WTC11 (cell line): ENCODE results near the gene CES3. TPM values are rescaled to one million over a fixed set of nuclear protein-coding genes. Genes with fewer than 3 reads are reported as not detected.

ENCODE experiments used
- ATAC-seq: fragments of 200-7000 bp; cut with Tn5 transposase; 2 replicates; pipeline ENCODE4 v1.10.0; 2021; ENCODE audit warnings: mild to moderate bottlenecking, moderate library complexity
- CTCF ChIA-PET: fragments of 300-600 bp; sonication (Branson Sonifier 250); formaldehyde crosslinking; loops from one replicate; lab custom pipeline; 2021; ENCODE audit warnings: antibody characterized with exemption; lab: Charles Lee
- POLR2A ChIA-PET: fragments of 350-600 bp; sonication (Branson Sonifier 250); formaldehyde crosslinking; loops from one replicate; lab custom pipeline; 2021; ENCODE audit warnings: antibody characterized with exemption; lab: Charles Lee
- DNase-seq: peaks from one replicate; pipeline ENCODE4 v3.0.0; 2021; ENCODE audit warnings: low spot score
- H3K27ac Mint-ChIP-seq: 2 replicates; pipeline ENCODE4 v1.8.0; 2021; ENCODE audit warnings: mixed read lengths
- H3K27me3 Mint-ChIP-seq: 2 replicates; pipeline ENCODE4 v1.8.0; 2021; ENCODE audit warnings: low read depth, mild to moderate bottlenecking, moderate library complexity, mixed read lengths
- H3K36me3 Mint-ChIP-seq: 2 replicates; pipeline ENCODE4 v1.8.0; 2021; ENCODE audit warnings: mixed read lengths
- H3K4me1 Mint-ChIP-seq: 2 replicates; pipeline ENCODE4 v1.8.0; 2022; ENCODE audit warnings: mixed read lengths
- H3K4me3 Mint-ChIP-seq: 2 replicates; pipeline ENCODE4 v1.8.0; 2021; ENCODE audit warnings: mild to moderate bottlenecking, moderate library complexity, mixed read lengths
- H3K9me3 Mint-ChIP-seq: 2 replicates; pipeline ENCODE4 v1.8.0; 2021; ENCODE audit warnings: mixed read lengths
- AFF4 ChIP-seq: sonication (generic); formaldehyde crosslinking; IDR thresholded peaks from 2 replicates; pipeline ENCODE4 v1.8.1; 2023; ENCODE audit warnings: mild to moderate bottlenecking, missing genetic modification reagents, borderline replicate concordance
- CBFB ChIP-seq: sonication (generic); formaldehyde crosslinking; IDR thresholded peaks from 2 replicates; pipeline ENCODE4 v1.8.1; 2022; ENCODE audit warnings: mild to moderate bottlenecking, low read depth, missing genetic modification reagents
- CREB1 ChIP-seq: sonication (generic); formaldehyde crosslinking; IDR thresholded peaks from 2 replicates; pipeline ENCODE4 v1.8.0; 2023; ENCODE audit warnings: mild to moderate bottlenecking, missing genetic modification reagents
- ELF4 ChIP-seq: sonication (generic); formaldehyde crosslinking; IDR thresholded peaks from 2 replicates; pipeline ENCODE4 v1.8.1; 2022; ENCODE audit warnings: low read depth, mild to moderate bottlenecking, moderate library complexity, missing genetic modification reagents
- ERG ChIP-seq: fragments of 250-450 bp; sonication (Bioruptor Pico); IDR thresholded peaks from 2 replicates; pipeline ENCODE4 v1.8.0; 2021; ENCODE audit warnings: mild to moderate bottlenecking
- ETV6 ChIP-seq: sonication (generic); formaldehyde crosslinking; IDR thresholded peaks from 2 replicates; pipeline ENCODE4 v1.8.1; 2022; ENCODE audit warnings: mild to moderate bottlenecking, missing genetic modification reagents
- FOXJ3 ChIP-seq: sonication (generic); formaldehyde crosslinking; IDR thresholded peaks from 2 replicates; pipeline ENCODE4 v1.9.0; 2021; ENCODE audit warnings: missing genetic modification reagents, mild to moderate bottlenecking, borderline replicate concordance
- FOXK1 ChIP-seq: sonication (generic); formaldehyde crosslinking; IDR thresholded peaks from 2 replicates; pipeline ENCODE4 v1.8.0; 2022; ENCODE audit warnings: mild to moderate bottlenecking, moderate library complexity, missing genetic modification reagents
- HMGXB4 ChIP-seq: sonication (generic); formaldehyde crosslinking; IDR thresholded peaks from 2 replicates; pipeline ENCODE4 v1.8.1; 2023; ENCODE audit warnings: mild to moderate bottlenecking, moderate library complexity, missing genetic modification reagents
- IRF1 ChIP-seq: sonication (generic); formaldehyde crosslinking; IDR thresholded peaks from 2 replicates; pipeline ENCODE4 v1.8.0; 2023; ENCODE audit warnings: missing genetic modification reagents
- MYBL2 ChIP-seq: sonication (generic); formaldehyde crosslinking; IDR thresholded peaks from 2 replicates; pipeline ENCODE4 v1.8.1; 2023; ENCODE audit warnings: mild to moderate bottlenecking, moderate library complexity, missing genetic modification reagents
- NR3C1 ChIP-seq: sonication (generic); formaldehyde crosslinking; conservative IDR thresholded peaks from 2 replicates; pipeline ENCODE4 v1.8.1; 2023; ENCODE audit warnings: low read depth, mild to moderate bottlenecking, missing genetic modification reagents
- PRDM15 ChIP-seq: sonication (generic); formaldehyde crosslinking; IDR thresholded peaks from 2 replicates; pipeline ENCODE4 v1.8.0; 2022; ENCODE audit warnings: missing genetic modification reagents
- RORB ChIP-seq: fragments of 250-450 bp; sonication (Bioruptor Pico); IDR thresholded peaks from 2 replicates; pipeline ENCODE4 v1.9.0; 2021; ENCODE audit warnings: mild to moderate bottlenecking
- SOX15 ChIP-seq: fragments of 250-450 bp; sonication (Bioruptor Pico); IDR thresholded peaks from 2 replicates; pipeline ENCODE4 v1.9.0; 2021; ENCODE audit warnings: mild to moderate bottlenecking
- USF1 ChIP-seq: sonication (generic); formaldehyde crosslinking; IDR thresholded peaks from 2 replicates; pipeline ENCODE4 v1.8.0; 2022; ENCODE audit warnings: mild to moderate bottlenecking, missing genetic modification reagents
- ZBTB43 ChIP-seq: sonication (generic); formaldehyde crosslinking; IDR thresholded peaks from 2 replicates; pipeline ENCODE4 v1.8.1; 2023; ENCODE audit warnings: mild to moderate bottlenecking, missing genetic modification reagents
- ZNF138 ChIP-seq: sonication (generic); formaldehyde crosslinking; conservative IDR thresholded peaks from 2 replicates; pipeline ENCODE4 v1.8.1; 2022; ENCODE audit warnings: mild to moderate bottlenecking, moderate library complexity, missing genetic modification reagents
- ZNF671 ChIP-seq: fragments of 250-450 bp; sonication (Bioruptor Pico); IDR thresholded peaks from 2 replicates; pipeline ENCODE4 v1.8.0; 2021; ENCODE audit warnings: mild to moderate bottlenecking
- total RNA-seq: library from RNA; stranded (reverse); gene quantifications from 3 replicates; pipeline ENCODE4 v1.2.3, GENCODE V29; 2021

The CES3 gene
- total RNA-seq, 1 experiment from 2014 or later: 3.3 TPM

- TF ChIP-seq AFF4: no peak
- no peak for TF ChIP-seq ETV6 (CRISPR knock-in tag)
- no peak for TF ChIP-seq FOXK1
Measured at GRCh38 chr16:66918803-66919568, 42.1 kb upstream of the CES3 start, which contains the start of gene CDH16 (continued).

GRCh38 chr16:66919569-66920298 is 41.3 kb upstream of the CES3 start:
- DNase-seq (no peak), ATAC-seq (no peak)
- ChIA-PET CTCF (interaction anchor here (0.8 to 6.0 kb wide), 8 partner anchors 9 to 311 kb away, joined by 3 to 38 read pairs (median 5); partner anchors contain the start of genes CES3 and NAE1), POLR2A (no interaction called here)
- Mint-ChIP-seq H3K4me1 (no peaks in the 10 kb centered on the region), H3K36me3 (no peaks in the 10 kb centered on the region), H3K27ac (no peak overlapping the region; the same call in 1 of the 2 replicates), H3K27me3 (peaks cover 26% of the 10 kb centered on the region), H3K4me3 (no peak overlapping the region), H3K9me3 (no peaks in the 10 kb centered on the region)
- no peak for TF ChIP-seq FOXJ3 (CRISPR knock-in tag)
- no peak for TF ChIP-seq PRDM15
- TF ChIP-seq ZBTB43 (CRISPR knock-in tag): no peak
- no peak for TF ChIP-seq HMGXB4 (CRISPR knock-in tag)
- TF ChIP-seq CREB1 (CRISPR knock-in tag): no peak
- no peak for TF ChIP-seq ERG
- TF ChIP-seq ZNF671 (CRISPR knock-in tag): no peak
- no peak for TF ChIP-seq SOX15 (CRISPR knock-in tag)
- no peak for TF ChIP-seq NR3C1 (CRISPR knock-in tag)
- TF ChIP-seq ZNF138 (CRISPR knock-in tag): no peak
- TF ChIP-seq USF1 (CRISPR knock-in tag): no peak
- TF ChIP-seq RORB (CRISPR knock-in tag): no peak
- no peak for TF ChIP-seq MYBL2
- no peak for TF ChIP-seq IRF1 (CRISPR knock-in tag)
- no peak for TF ChIP-seq ELF4
- no peak for TF ChIP-seq CBFB (CRISPR knock-in tag)
